GM19043 (cell line): ENCODE data around the gene ITGA7.

ENCODE experiments used
- ATAC-seq: cut with Tn5 transposase; IDR thresholded peaks from one replicate; pipeline ENCODE4 v1.9.1; 2021; ENCODE audit warnings: low read depth; ENCODE audit not compliant: unreplicated experiment

The ITGA7 gene

GRCh38 chr12:55734595-55734994, 26.9 kb upstream of the ITGA7 start:
- ATAC-seq: no peak

GRCh38 chr12:55733858-55734257, 26.2 kb upstream of the ITGA7 start:
- no peak for ATAC-seq

GRCh38 chr12:55733021-55733555, 25.4 kb upstream of the ITGA7 start:
- ATAC-seq: no peak

GRCh38 chr12:55732288-55732687, 24.6 kb upstream of the ITGA7 start:
- ATAC-seq: no peak

- peak; percentile 49 for ATAC-seq
These were observed 22.4 kb upstream of the ITGA7 start for GRCh38 chr12:55729819-55730818.

GRCh38 chr12:55728939-55729818, 21.5 kb upstream of the ITGA7 start, which contains the start of gene CD63:
Gene CD63, minus strand, starts transcription at chr12:55729009. Its CDS starts 668 bp downstream, at chr12:55728341.
- peak; percentile 49 for ATAC-seq

GRCh38 chr12:55728186-55728938, 20.7 kb upstream of the ITGA7 start:
- peak; percentile 8 for ATAC-seq

- no peak for ATAC-seq
These were observed 20.0 kb upstream of the ITGA7 start for GRCh38 chr12:55727643-55728185.

- ATAC-seq: no peak
These were observed 19.3 kb upstream of the ITGA7 start for GRCh38 chr12:55726971-55727370.

GRCh38 chr12:55725556-55725955, 17.9 kb upstream of the ITGA7 start:
- ATAC-seq: no peak

- ATAC-seq: no peak
These were observed 17.2 kb upstream of the ITGA7 start for GRCh38 chr12:55724940-55725309.

- peak; percentile 31 for ATAC-seq
These were observed 16.7 kb upstream of the ITGA7 start for GRCh38 chr12:55724226-55724939.

- no peak for ATAC-seq
These were observed 16.0 kb upstream of the ITGA7 start for GRCh38 chr12:55723516-55724225.

GRCh38 chr12:55722948-55723347, 15.2 kb upstream of the ITGA7 start:
- no peak for ATAC-seq

- ATAC-seq: no peak
These were observed 14.0 kb upstream of the ITGA7 start for GRCh38 chr12:55721601-55722213.

- no peak for ATAC-seq
These were observed 13.3 kb upstream of the ITGA7 start for GRCh38 chr12:55720894-55721444.

GRCh38 chr12:55720071-55720564, 12.4 kb upstream of the ITGA7 start, which contains the start of gene RDH5:
Gene RDH5, plus strand, starts transcription at chr12:55720393. Its CDS starts 792 bp downstream, at chr12:55721185.
- ATAC-seq: no peak

GRCh38 chr12:55719371-55719770, 11.7 kb upstream of the ITGA7 start:
- ATAC-seq: no peak
